HepG2 (cell line): ENCODE measurements around the gene MN1. TPM values are rescaled to one million over a fixed set of nuclear protein-coding genes. Genes with fewer than 3 reads are reported as not detected.

Experiments
- ATAC-seq: fragments of 200-7000 bp; cut with Tn5 transposase; 3 replicates; pipeline ENCODE4 v1.9.1; 2020; ENCODE audit warnings: mild to moderate bottlenecking, moderate library complexity
- BruUV-seq: library from RNA; stranded (reverse); fragments of 400-500 nt; replicated peaks from 2 replicates; lab custom pipeline; 2021; lab: Mats Ljungman, UMichigan
- CTCF ChIA-PET: fragments of 300-600 bp; formaldehyde crosslinking; extraction: SDS; loops from one replicate; lab custom pipeline; 2021; ENCODE audit warnings: low total read pairs, inconsistent platforms, low intra/inter-chr PET ratio; lab: Yijun Ruan, JAX
- POLR2A ChIA-PET: fragments of 350-600 bp; sonication (Branson Sonifier 250); formaldehyde crosslinking; loops from one replicate; lab custom pipeline; 2020; ENCODE audit warnings: antibody characterized with exemption, inconsistent platforms; lab: Yijun Ruan, JAX
- DNase-seq: peaks from one replicate; pipeline ENCODE4 v3.0.0-alpha.2; 2015; ENCODE audit warnings: low spot score
- FAIRE-seq: peaks from 3 replicates; lab custom pipeline; 2011; peaks lifted over from hg19 to GRCh38; lab: Jason Lieb, UNC
- H2AFZ ChIP-seq: one replicate; pipeline ENCODE4 v1.6.1; 2011; ENCODE audit warnings: low read length, inconsistent platforms
- H3K27ac ChIP-seq: fragments of 300-600 bp; 3 replicates; pipeline ENCODE4 v1.8.0; 2011; ENCODE audit warnings: mixed run types, mild to moderate bottlenecking, mixed read lengths, low read length, inconsistent platforms; ENCODE audit not compliant: insufficient read depth; ENCODE audit errors: extremely low read length
- H3K27me3 ChIP-seq, 2 experiments: fragments of 200-600 bp in 1 of 2; 2 replicates in 1 of 2; 3 replicates in 1 of 2; pipeline versions ENCODE4 v1.6.0 to v1.8.0; 2011; ENCODE audit warnings: low read length in 2 of 2, mild to moderate bottlenecking in 2 of 2, moderate library complexity in 2 of 2, inconsistent platforms in 1 of 2; ENCODE audit not compliant: insufficient read depth in 2 of 2, control insufficient read depth in 1 of 2
- H3K36me3 ChIP-seq, 2 experiments: fragments of 200-600 bp in 1 of 2; replicated peaks in 1 of 2; 2 replicates in 1 of 2; 3 replicates in 1 of 2; pipeline versions ENCODE4 v1.5.1 to v1.8.0; 2011; ENCODE audit warnings: low read length in 2 of 2, inconsistent platforms in 1 of 2; ENCODE audit not compliant: insufficient read depth in 2 of 2, control insufficient read depth in 1 of 2
- H3K4me1 ChIP-seq: 2 replicates; pipeline ENCODE4 v1.5.1; 2012; ENCODE audit warnings: low read length, inconsistent platforms; ENCODE audit not compliant: insufficient read depth
- H3K4me2 ChIP-seq: 2 replicates; pipeline ENCODE4 v1.6.0; 2011; ENCODE audit warnings: low read depth, low read length, inconsistent platforms
- H3K4me3 ChIP-seq, 3 experiments: fragments of 200-600 bp in 1 of 3; sonication (generic), shearing (Covaris generic) in 1 of 3; replicated peaks in 1 of 3; 2 replicates each; pipeline ENCODE4 v1.5.1; 2011 to 2016; ENCODE audit warnings: low read length in 3 of 3, inconsistent platforms in 2 of 3, low read depth in 2 of 3, mild to moderate bottlenecking in 2 of 3, control low read depth in 1 of 3, mixed read lengths in 1 of 3; ENCODE audit not compliant: insufficient read depth in 1 of 3
- H3K79me2 ChIP-seq: one replicate; pipeline ENCODE4 v1.6.1; 2011; ENCODE audit warnings: low read length, inconsistent platforms; ENCODE audit not compliant: insufficient read depth
- H3K9ac ChIP-seq: 2 replicates; pipeline ENCODE4 v1.6.0; 2011; ENCODE audit warnings: mild to moderate bottlenecking, low read depth, low read length, inconsistent platforms; ENCODE audit not compliant: insufficient read depth
- H3K9me3 ChIP-seq: 2 replicates; pipeline ENCODE4 v1.5.1; 2012; ENCODE audit warnings: mild to moderate bottlenecking, low read length
- H4K20me1 ChIP-seq: 2 replicates; pipeline ENCODE4 v1.6.0; 2011; ENCODE audit warnings: inconsistent platforms, mild to moderate bottlenecking, low read length, moderate library complexity; ENCODE audit not compliant: insufficient read depth
- ATM ChIP-seq: fragments of 450-650 bp; IDR thresholded peaks from 2 replicates; pipeline ENCODE4 v1.7.1; 2017; ENCODE audit warnings: mild to moderate bottlenecking, borderline replicate concordance
- BORCS8-MEF2B ChIP-seq: sonication (generic); formaldehyde crosslinking; IDR thresholded peaks from 2 replicates; pipeline ENCODE4 v1.8.0; 2022; ENCODE audit warnings: mild to moderate bottlenecking, missing genetic modification reagents
- CHCHD3 ChIP-seq: sonication (generic); formaldehyde crosslinking; IDR thresholded peaks from 2 replicates; pipeline ENCODE4 v1.8.0; 2022; ENCODE audit warnings: mild to moderate bottlenecking, missing genetic modification reagents, moderate library complexity
- EHMT2 ChIP-seq: fragments of 200-600 bp; sonication (generic); IDR thresholded peaks from 2 replicates; pipeline ENCODE4 v1.7.0; 2017; ENCODE audit warnings: antibody characterized with exemption, low read depth, low read length, borderline replicate concordance
- PLSCR1 ChIP-seq: sonication (generic); formaldehyde crosslinking; IDR thresholded peaks from 2 replicates; pipeline ENCODE4 v1.5.0; 2020; ENCODE audit warnings: missing genetic modification reagents, mild to moderate bottlenecking, borderline replicate concordance
- PRDM10 ChIP-seq: sonication (generic); formaldehyde crosslinking; IDR thresholded peaks from 2 replicates; pipeline ENCODE4 v1.4.0; 2020; ENCODE audit warnings: low read depth, missing genetic modification reagents
- SRSF9 ChIP-seq: fragments of 200-400 bp; formaldehyde crosslinking; IDR thresholded peaks from 2 replicates; pipeline ENCODE4 v1.6.1; 2018; ENCODE audit warnings: borderline replicate concordance, mild to moderate bottlenecking, low read depth, low read length; ENCODE audit not compliant: insufficient read depth, poor library complexity, severe bottlenecking
- YEATS4 ChIP-seq: sonication (generic); formaldehyde crosslinking; IDR thresholded peaks from 2 replicates; pipeline ENCODE4 v1.4.0; 2020; ENCODE audit warnings: missing genetic modification reagents, borderline replicate concordance
- ZNF180 ChIP-seq: sonication (generic); formaldehyde crosslinking; IDR thresholded peaks from 2 replicates; pipeline ENCODE4 v1.4.0; 2020; ENCODE audit warnings: low read depth, missing genetic modification reagents, borderline replicate concordance
- ZNF230 ChIP-seq: sonication (generic); formaldehyde crosslinking; IDR thresholded peaks from 2 replicates; pipeline ENCODE4 v1.4.0; 2020; ENCODE audit warnings: mild to moderate bottlenecking, missing genetic modification reagents
- ZNF564 ChIP-seq: sonication (generic); formaldehyde crosslinking; IDR thresholded peaks from 2 replicates; pipeline ENCODE4 v1.8.1; 2023; ENCODE audit warnings: mild to moderate bottlenecking, missing genetic modification reagents
- ZNF768 ChIP-seq: sonication (generic); formaldehyde crosslinking; IDR thresholded peaks from 2 replicates; pipeline ENCODE4 v1.4.0; 2020; ENCODE audit warnings: missing genetic modification reagents
- ZUFSP ChIP-seq: sonication (generic); formaldehyde crosslinking; IDR thresholded peaks from 2 replicates; pipeline ENCODE4 v1.9.0; 2021; ENCODE audit warnings: missing genetic modification reagents, mild to moderate bottlenecking, borderline replicate concordance
- WGBS: methylation state at CpG from one replicate; pipeline ENCODE4 v1.1.6; 2017; ENCODE audit warnings: low lambda C conversion rate; 5-methylcytosine and 5-hydroxymethylcytosine counted together
- in situ Hi-C: cut with HindIII; loops from 2 replicates; pipeline ENCODE4 v1.10.0; 2017; ENCODE audit warnings: low pct_unique_long_range_greater_than_20kb; ENCODE audit not compliant: extremely low pct_ligation_motif_present
- intact Hi-C: fragments of 100-400 bp; cut with micrococcal nuclease; formaldehyde crosslinking; loops from one replicate; pipeline ENCODE4 v1.10.0; 2022; ENCODE audit not compliant: unreplicated experiment
- polyA plus RNA-seq, 8 experiments: library from polyadenylated mRNA; depleted of rRNA in 3 of 8; stranded (reverse) in 7 of 8; unstranded in 1 of 8; fragments of >200 nt; fragmentation: Illumina TruSeq in 4 of 8; extraction: Trizol in 4 of 8; gene quantifications; 2 replicates each; pipeline versions ENCODE4 v1.2.1 to v1.2.3, GENCODE V29; 2011 to 2016; ENCODE audit warnings: low read depth in 4 of 8, missing spikeins in 1 of 8, mixed read lengths in 1 of 8; ENCODE audit not compliant: insufficient read depth in 1 of 8
- total RNA-seq, 5 experiments: library from RNA; depleted of rRNA; stranded (reverse); fragments of >200 nt; fragmentation: Illumina TruSeq; extraction: Trizol; gene quantifications; 2 replicates each; pipeline ENCODE4 v1.2.3, GENCODE V29; 2016; ENCODE audit warnings: low read depth in 1 of 5

The MN1 gene
- total and polyA plus RNA-seq, 2 of the 13 experiments (the other 11 are each of a cell fraction or from before 2014, with no cell fraction given): 0.01 TPM; not detected in 1

GRCh38 chr22:27732841-27733240 lies 68.7 kb downstream of the MN1 start:
- no peak overlapping the region for H3K4me2 ChIP-seq
- no peaks in the 10 kb centered on the region for H3K36me3 ChIP-seq
- no peak overlapping the region for H3K27ac ChIP-seq
- no peaks in the 10 kb centered on the region for H4K20me1 ChIP-seq
- H3K4me1 ChIP-seq: no peaks in the 10 kb centered on the region
- DNase-seq (no peak), ATAC-seq (no peak), FAIRE-seq (no peak)
- TF ChIP-seq ZNF768 (CRISPR knock-in tag): peak; percentile 92
- TF ChIP-seq ZNF230: no peak
- no peak for TF ChIP-seq PLSCR1 (CRISPR knock-in tag)
- CTCF ChIA-PET: no interaction called here
- H3K4me3 ChIP-seq: no peak overlapping the region
- no TSS peak for BruUV-seq
- no peaks in the 10 kb centered on the region for H3K79me2 ChIP-seq
- WGBS: 35% methylated on average over 6 of the region's 6 CpGs
- H3K27me3 ChIP-seq: peaks cover 0 to 13% of the 10 kb centered on the region in 2 experiments; a peak in 4 of 5 replicates
- H3K9me3 ChIP-seq: no peaks in the 10 kb centered on the region
- POLR2A ChIA-PET: no interaction called here
- no peak overlapping the region for H2AFZ ChIP-seq
- intact Hi-C loops (no loop called here), in situ Hi-C loops (no loop called here)
- no peak overlapping the region for H3K9ac ChIP-seq

- H3K4me2 ChIP-seq: no peak overlapping the region
- FAIRE-seq: no peak
- no peak overlapping the region for H2AFZ ChIP-seq
- in situ Hi-C loops (no loop called here), intact Hi-C loops (no loop called here)
- no peak overlapping the region for H3K9ac ChIP-seq
- H3K4me3 ChIP-seq: no peak overlapping the region
- no peak for ATAC-seq
- no peaks in the 10 kb centered on the region for H3K79me2 ChIP-seq
- BruUV-seq: no TSS peak
- DNase-seq: no peak
- POLR2A ChIA-PET: no interaction called here
- no peaks in the 10 kb centered on the region for H4K20me1 ChIP-seq
- H3K4me1 ChIP-seq: no peaks in the 10 kb centered on the region
- H3K36me3 ChIP-seq: no peaks in the 10 kb centered on the region
- no peaks in the 10 kb centered on the region for H3K9me3 ChIP-seq
- peaks cover 0 to 13% of the 10 kb centered on the region in 2 experiments; a peak in 4 of 5 replicates for H3K27me3 ChIP-seq
- CTCF ChIA-PET: no interaction called here
- WGBS: 0% methylated on average over 2 of the region's 2 CpGs
- no peak overlapping the region for H3K27ac ChIP-seq
- TF ChIP-seq YEATS4 (no peak), ZUFSP (CRISPR knock-in tag) (no peak), EHMT2 (no peak), PRDM10 (CRISPR knock-in tag) (no peak), ATM (no peak), ZNF564 (no peak), BORCS8-MEF2B (no peak), ZNF180 (CRISPR knock-in tag) (no peak), CHCHD3 (no peak), SRSF9 (no peak)
These were observed 69.2 kb downstream of the MN1 start for GRCh38 chr22:27732391-27732790.
